NCI-H2196 (cell line): ENCODE results near the gene ZFYVE27.

Experiments used
- DNase-seq: peaks from one replicate; lab custom pipeline; 2025; ENCODE audit not compliant: unreplicated experiment; lab: John Stamatoyannopoulos, UW

Gene ZFYVE27

GRCh38 chr10:97714401-97715258 is 22.3 kb upstream of the ZFYVE27 start:
- DNase-seq = no peak

DNA sequence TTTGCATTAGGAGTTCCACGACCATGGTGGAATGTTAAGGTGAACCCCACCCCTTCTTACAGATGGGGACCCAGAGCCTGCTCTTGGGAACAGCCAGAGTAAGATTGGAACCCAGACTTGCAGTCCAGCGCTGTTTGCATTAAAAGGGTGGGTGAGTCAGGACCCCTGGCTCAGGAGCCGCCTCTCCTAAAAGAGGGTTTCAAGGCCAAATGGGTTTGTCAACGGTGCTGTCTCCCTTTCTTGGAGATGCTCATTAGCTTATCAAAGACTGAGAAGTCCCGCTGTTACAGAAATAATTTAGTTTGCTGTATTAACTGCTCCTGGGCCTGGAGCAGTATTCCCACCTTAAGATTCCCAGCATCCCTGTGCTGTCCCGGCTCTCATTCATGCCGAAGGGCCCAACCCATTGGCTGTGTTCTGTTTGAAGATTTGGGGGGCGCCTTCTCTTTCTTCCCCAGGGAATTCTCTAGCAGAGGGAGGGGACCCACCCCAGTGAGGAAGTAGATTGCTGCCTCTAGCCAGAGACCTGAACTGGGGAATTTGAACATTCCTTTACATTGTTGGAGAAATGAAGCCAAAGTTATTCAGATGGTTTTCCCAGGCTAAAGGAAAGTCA is 21.6 kb upstream of the ZFYVE27 start:
- DNase-seq = no peak

GRCh38 chr10:97717627-97718026 is 19.3 kb upstream of the ZFYVE27 start:
- no peak for DNase-seq

GRCh38 chr10:97718178-97718577 is 18.8 kb upstream of the ZFYVE27 start:
- no peak for DNase-seq

DNA sequence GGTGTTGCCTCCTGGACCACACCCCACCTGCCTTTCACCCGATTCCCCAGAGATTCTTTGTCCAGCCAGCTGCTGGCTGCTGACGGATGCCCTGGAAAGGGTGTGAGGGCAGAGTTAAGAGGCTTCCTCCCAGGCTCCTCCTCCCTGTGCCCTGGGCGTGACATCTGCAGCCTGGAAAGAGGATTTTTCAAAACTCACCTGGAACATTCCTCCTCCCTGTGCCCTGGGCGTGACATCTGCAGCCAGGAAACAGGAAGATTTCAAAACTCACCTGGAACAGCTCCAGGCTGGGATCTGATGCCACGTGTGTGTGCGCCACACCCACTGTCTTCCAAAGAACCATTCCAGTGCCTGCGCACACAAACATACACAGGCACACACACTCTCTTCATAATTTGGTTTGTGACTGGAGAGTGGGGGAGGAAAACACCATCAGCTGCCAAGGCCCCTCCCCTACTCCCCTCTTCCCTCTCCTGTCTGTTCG is 18.2 kb upstream of the ZFYVE27 start:
- peak; percentile 88 for DNase-seq

- DNase-seq = no peak
Observed at GRCh38 chr10:97719602-97720001, 17.3 kb upstream of the ZFYVE27 start.

DNA sequence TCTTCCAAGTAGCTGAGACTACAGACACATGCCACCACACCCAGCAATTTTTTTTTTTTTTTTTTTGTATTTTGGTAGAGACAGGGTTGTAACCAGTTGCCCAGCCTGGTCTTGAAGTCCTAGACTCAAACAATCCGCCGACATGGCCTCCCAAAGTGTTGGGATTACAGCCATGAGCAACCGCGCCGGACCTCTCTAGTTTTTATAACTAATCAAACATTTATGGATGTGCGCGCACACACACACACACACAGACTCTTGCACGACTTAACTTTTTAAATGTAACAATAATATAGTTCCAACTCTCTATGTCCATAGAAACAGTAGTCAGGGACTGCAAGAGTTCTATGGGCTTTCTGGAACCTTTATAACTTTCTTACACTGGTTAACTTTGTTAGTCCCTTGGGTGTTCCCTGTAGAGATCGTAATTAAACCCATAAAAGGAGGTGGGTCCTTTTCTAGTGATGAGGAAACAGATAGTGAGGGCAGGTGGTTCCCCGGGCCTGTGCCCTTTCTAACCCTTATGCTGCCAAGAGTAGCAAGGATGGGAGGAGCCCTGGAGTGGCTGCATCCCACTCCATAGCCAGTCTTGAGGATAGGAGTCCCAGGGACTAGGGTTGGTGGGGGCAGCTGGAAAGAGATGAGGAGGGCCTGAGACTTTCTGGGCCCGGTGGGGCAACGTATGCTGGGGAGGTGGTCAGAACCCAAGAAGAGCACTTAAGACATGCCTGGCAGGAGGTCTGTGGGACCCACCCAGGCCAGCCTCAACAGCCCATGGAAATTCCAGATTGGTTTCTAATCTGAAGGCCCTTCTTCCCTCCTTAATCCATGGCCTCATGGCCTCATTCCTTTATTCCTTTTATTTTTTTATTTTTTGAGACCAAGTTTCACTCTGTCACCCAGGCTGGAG is 14.8 kb upstream of the ZFYVE27 start:
- DNase-seq = no peak

DNA sequence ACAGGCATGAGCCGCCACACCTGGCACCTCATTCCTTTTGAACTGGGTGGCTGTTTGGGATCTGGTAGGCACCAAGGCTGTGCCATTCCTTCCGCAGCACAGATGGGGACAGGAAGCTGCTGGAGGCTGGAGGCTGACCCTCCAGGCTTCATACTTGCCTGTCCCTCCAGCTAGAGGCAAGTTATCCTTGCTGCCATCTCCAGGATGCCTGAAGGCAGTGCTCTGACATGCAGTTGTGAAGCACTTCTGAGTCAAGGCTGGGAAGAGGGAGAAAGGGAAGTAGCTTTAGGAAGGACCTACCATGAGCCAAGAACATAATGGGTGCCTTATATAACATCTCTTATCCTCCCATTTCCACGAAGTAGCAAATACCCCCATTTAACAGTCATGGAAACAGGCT is 13.9 kb upstream of the ZFYVE27 start:
- no peak for DNase-seq

DNA sequence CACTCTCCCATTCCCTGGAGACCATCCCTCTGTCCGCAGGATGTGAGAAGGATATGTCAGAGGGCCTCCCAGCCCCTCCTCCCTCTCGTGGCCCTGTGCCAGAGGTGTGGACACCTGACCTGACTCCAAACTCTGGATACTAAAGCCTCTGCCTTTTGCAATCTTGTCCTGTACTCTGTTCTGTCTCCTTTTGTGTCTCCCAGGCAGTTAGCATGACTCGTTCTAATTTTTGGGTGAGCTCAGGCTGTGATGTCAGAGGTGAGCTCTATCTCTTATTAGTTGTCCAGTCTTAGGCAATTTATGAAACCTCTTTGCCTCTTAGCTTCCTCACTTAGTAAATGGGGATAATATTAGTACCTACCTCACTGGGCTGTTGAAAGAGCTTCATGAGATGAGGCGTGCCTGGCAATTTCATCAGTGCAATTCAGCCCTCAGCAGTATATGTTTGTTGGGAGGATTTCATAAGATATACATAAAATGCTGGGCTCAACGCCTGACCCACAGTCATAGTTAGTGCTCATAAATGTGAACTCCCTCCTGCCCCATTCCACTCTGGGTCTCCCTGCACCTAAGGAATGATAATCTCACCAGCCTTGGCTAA is 12.5 kb upstream of the ZFYVE27 start:
- peak; percentile 21 for DNase-seq

- no peak for DNase-seq
Observed at GRCh38 chr10:97726636-97727178, 10.2 kb upstream of the ZFYVE27 start.

GRCh38 chr10:97729014-97729413 is 7.9 kb upstream of the ZFYVE27 start:
- no peak for DNase-seq

DNA sequence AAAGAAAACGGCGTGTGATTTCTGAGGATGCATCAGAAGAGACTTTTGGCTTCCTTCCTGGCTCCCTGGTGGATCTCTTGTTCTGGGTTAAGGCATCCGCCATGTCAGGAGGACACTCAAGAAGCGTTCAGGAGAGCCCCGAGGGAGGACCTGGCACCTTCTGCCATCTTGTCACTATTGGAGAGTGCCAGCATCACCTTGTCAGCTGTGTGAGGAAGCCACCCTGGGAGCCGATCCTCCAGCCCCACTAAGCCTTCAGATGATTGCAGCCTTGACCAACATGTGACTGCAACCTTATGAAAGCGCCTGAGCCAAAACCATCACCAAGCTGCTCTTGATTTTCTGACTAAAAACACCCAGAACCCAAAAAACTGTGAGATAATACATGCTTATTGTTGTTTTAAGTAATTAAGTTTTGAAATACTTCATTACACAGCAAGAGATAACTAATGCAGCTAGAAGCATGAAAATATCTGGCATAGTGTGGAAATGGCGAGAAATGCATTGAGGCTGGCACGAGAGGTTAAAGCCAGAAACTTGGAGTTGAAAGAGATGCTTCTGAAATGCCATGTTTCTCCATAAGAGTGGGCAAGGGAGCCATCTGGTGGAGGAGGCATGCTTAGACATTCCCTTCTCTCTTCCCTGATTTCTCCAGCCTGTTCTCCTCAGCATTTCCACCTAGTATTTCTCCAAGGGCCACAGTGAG is 5.4 kb upstream of the ZFYVE27 start:
- peak; percentile 83 for DNase-seq

DNA sequence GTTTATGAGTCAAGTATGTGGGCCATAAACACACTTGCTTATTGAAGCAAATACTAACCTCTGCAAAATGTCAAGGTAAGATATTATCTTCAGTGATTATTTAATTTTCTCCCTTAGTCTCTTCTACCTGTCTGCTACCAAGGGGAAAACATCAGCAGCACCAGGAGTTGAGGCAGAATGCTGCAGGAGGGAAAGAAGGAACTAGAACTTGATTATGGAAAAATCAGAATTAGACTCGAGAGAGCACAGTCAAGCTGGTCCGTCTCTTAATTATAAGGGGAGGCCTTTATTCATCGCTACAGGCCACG is 4.9 kb upstream of the ZFYVE27 start:
- DNase-seq = no peak

DNA sequence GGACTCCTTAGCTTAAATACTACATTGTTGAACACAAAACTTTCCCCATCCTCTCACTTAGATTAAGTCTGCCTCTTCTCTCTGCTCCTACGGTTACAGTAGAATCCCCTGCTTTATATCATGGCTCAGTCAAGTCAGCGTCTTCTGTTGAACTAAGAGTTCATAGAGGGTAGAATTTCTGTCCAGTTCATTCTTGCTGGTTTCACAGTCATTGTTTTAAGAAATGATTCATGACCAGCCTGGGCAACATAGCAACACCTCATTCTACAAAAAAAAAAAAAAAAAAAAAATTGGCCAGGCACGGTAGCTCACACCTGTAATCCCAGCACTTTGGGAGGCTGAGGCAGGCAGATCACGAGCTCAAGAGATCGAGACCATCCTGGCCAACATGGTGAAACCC is 3.7 kb upstream of the ZFYVE27 start:
- DNase-seq = no peak

- DNase-seq = no peak
Observed at GRCh38 chr10:97734021-97734420, 2.9 kb upstream of the ZFYVE27 start.

- peak; percentile 58 for DNase-seq
Observed at GRCh38 chr10:97736403-97736901, 476 bp upstream of the ZFYVE27 start.

DNA sequence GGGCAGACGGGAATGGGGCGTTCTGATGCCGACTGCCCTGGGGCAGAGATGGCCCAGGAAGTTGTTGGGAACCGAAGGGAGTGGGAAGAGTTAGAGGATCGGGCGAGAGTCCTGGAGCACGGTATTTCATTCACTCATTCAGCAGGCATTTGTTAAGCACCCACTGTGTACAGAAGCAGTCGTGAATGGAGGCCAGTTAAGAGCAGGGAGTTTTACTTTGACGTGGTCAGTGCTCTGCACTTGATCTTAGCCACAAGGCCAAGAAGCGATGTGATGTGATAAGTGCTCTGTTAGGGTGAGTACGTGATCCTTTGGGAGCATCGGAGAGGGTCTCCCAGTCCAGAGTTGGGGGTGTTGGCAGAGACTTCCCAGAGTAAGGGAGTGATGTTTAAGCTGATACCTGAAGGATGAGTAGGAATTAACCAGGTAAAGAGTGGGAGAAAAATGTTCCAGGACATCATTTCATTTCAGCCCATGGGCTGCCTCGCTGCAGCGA is 890 bp downstream of the ZFYVE27 start:
- no peak for DNase-seq

GRCh38 chr10:97738616-97739015 is 1.7 kb downstream of the ZFYVE27 start:
- DNase-seq = no peak

DNA sequence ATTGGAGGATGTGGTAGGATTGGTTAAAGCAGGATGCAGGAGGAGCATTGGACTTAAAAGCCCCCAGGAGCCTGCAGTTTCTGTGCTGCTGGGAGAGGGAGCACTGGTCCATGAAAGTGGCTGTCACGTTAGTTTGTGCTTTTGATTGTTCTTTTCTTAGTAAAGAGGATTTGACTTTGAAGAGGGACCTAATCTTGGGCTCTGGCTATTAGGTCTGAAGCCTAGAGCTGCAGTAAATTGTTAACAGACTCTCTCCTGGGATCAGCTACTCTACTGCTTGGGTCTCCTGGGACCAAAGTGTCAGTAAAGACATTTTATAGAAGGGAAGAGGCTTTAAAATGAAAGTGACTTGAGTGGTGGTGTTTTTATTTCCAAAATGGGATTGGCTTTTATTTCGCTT is 3.7 kb downstream of the ZFYVE27 start:
- DNase-seq = no peak
